ENCODE results near the gene PARD3.

PARD3 gene

GRCh38 chr10:34188221-34188620 lies 626.9 kb downstream of the PARD3 start:
- FAIRE-seq, result peak; percentile 26
- no peak for DNase-seq (ENCODE audit: insufficient read length, low spot score)

- no peak for FAIRE-seq
- no peak for DNase-seq (ENCODE audit: insufficient read length, low spot score)
Measured at GRCh38 chr10:34187201-34187600, 627.9 kb downstream of the PARD3 start.

GRCh38 chr10:34186745-34187144 lies 628.4 kb downstream of the PARD3 start:
- DNase-seq (ENCODE audit: insufficient read length, low spot score) (no peak), FAIRE-seq (no peak)

GRCh38 chr10:34185998-34186397 lies 629.1 kb downstream of the PARD3 start:
- DNase-seq (ENCODE audit: insufficient read length, low spot score), result no peak
- FAIRE-seq, result no peak

- DNase-seq (ENCODE audit: insufficient read length, low spot score), result peak; percentile 24
- no peak for FAIRE-seq
Measured at GRCh38 chr10:34184939-34185386, 630.1 kb downstream of the PARD3 start.

GRCh38 chr10:34184397-34184796 lies 630.7 kb downstream of the PARD3 start:
- no peak for DNase-seq (ENCODE audit: insufficient read length, low spot score)
- FAIRE-seq, result no peak

GRCh38 chr10:34183016-34183796 lies 631.9 kb downstream of the PARD3 start:
- DNase-seq (ENCODE audit: insufficient read length, low spot score) (no peak), FAIRE-seq (no peak)

- peak; percentile 62 for FAIRE-seq
Measured at GRCh38 chr10:34181553-34182300, 633.4 kb downstream of the PARD3 start.

GRCh38 chr10:34180749-34181148 lies 634.3 kb downstream of the PARD3 start:
- no peak for FAIRE-seq
- DNase-seq (ENCODE audit: insufficient read length, low spot score), result no peak

More at GRCh38 chr10:34181553-34182300, 633.4 kb downstream of the PARD3 start:
- DNase-seq (ENCODE audit: insufficient read length, low spot score), result no peak

- DNase-seq (ENCODE audit: insufficient read length, low spot score) (no peak), FAIRE-seq (no peak)
Measured at GRCh38 chr10:34179280-34179679, 635.8 kb downstream of the PARD3 start.

- FAIRE-seq, result no peak
- DNase-seq (ENCODE audit: insufficient read length, low spot score), result no peak
Measured at GRCh38 chr10:34178756-34179155, 636.3 kb downstream of the PARD3 start.

- no peak for DNase-seq (ENCODE audit: insufficient read length, low spot score)
- FAIRE-seq, result no peak
Measured at GRCh38 chr10:34178196-34178595, 636.9 kb downstream of the PARD3 start.

- FAIRE-seq, result no peak
- DNase-seq (ENCODE audit: insufficient read length, low spot score), result no peak
Measured at GRCh38 chr10:34177445-34177844, 637.7 kb downstream of the PARD3 start.

GRCh38 chr10:34176351-34176750 lies 638.7 kb downstream of the PARD3 start:
- no peak for FAIRE-seq
- DNase-seq (ENCODE audit: insufficient read length, low spot score), result no peak

GRCh38 chr10:34175121-34175520 lies 640.0 kb downstream of the PARD3 start:
- no peak for FAIRE-seq
- DNase-seq (ENCODE audit: insufficient read length, low spot score), result no peak

- no peak for DNase-seq (ENCODE audit: insufficient read length, low spot score)
- FAIRE-seq, result no peak
Measured at GRCh38 chr10:34172936-34173533, 642.1 kb downstream of the PARD3 start.

- no peak for FAIRE-seq
- DNase-seq (ENCODE audit: insufficient read length, low spot score), result no peak
Measured at GRCh38 chr10:34171957-34172527, 643.1 kb downstream of the PARD3 start.

GRCh38 chr10:34169677-34170076 lies 645.4 kb downstream of the PARD3 start:
- FAIRE-seq, result no peak
- DNase-seq (ENCODE audit: insufficient read length, low spot score), result no peak

- no peak for FAIRE-seq
- no peak for DNase-seq (ENCODE audit: insufficient read length, low spot score)
Measured at GRCh38 chr10:34169131-34169530, 646.0 kb downstream of the PARD3 start.

- FAIRE-seq (no peak), DNase-seq (ENCODE audit: insufficient read length, low spot score) (no peak)
Measured at GRCh38 chr10:34168439-34168838, 646.7 kb downstream of the PARD3 start.

GRCh38 chr10:34166823-34167222 lies 648.3 kb downstream of the PARD3 start:
- DNase-seq (ENCODE audit: insufficient read length, low spot score) (no peak), FAIRE-seq (peak; percentile 40)
